ENCODE measurements around the gene VPS13A. TPM values are rescaled to one million over a fixed set of nuclear protein-coding genes. Genes with fewer than 3 reads are reported as not detected.

The VPS13A gene
- total and polyA plus RNA-seq, 4 donors, result 2.4 to 45.1 (median 22.6) TPM

DNA sequence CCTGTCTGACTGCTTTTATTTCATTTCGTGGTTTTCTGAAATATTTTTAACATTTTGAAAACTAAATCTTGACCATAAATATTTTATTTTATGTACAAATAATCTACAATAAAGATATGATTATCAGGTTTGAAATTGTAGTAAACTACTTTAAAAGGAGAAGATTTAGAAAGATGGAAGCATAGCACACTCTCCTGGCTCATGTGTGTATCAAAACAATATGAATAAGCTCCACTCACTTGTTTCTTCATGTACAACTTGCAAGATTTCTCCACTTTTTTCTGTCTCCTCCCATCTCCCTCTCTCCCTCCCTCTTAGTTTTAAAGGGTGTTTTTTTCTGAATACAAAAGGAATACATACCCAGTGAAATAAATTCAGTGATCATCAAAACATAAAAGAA, 15.4 kb upstream of the VPS13A start:
- no peak for DNase-seq (ENCODE audit: low spot score)
- WGBS, result 71% methylated on average over 1 of the region's 1 CpG
- no peak overlapping the region for H3K4me3 ChIP-seq (ENCODE audit: low read depth in 1 of 3, low read length in 3 of 3)

DNA sequence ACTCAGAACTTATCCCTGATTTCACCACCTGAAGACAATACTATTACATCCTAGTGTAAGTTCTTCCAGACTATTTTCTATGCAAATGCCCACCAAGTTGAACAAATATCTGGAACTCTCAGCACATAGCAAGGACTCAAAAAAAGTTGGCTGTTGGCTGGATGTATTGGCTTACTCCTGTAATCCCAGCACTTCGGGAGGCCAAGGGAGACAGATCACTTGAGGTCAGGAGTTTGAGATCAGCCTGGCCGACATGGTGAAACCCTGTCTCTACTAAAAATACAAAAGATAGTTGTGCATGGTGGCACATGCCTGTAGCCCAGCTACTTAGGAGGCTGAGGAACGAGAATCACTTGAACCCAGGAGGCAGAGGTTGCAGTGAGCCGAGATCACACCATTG, 15.0 kb upstream of the VPS13A start:
- 84% methylated on average over 4 of the region's 4 CpGs for WGBS
- Histone ChIP-seq H3K27ac (ENCODE audit: low read depth in 1 of 2, low read length in 2 of 2) (no peak overlapping the region), H3K36me3 (ENCODE audit: control insufficient read depth in 4 of 4, insufficient read depth in 3 of 4, low read depth in 1 of 4, low read length in 3 of 4) (no peaks in the 10 kb centered on the region), H3K9me3 (ENCODE audit: control insufficient read depth in 4 of 4, low read length in 3 of 4) (no peaks in the 10 kb centered on the region), H3K4me1 (ENCODE audit: control insufficient read depth in 4 of 4, insufficient read depth in 4 of 4, low read length in 3 of 4) (no peaks in the 10 kb centered on the region), H3K4me3 (ENCODE audit: low read depth in 1 of 3, low read length in 3 of 3) (no peak overlapping the region), H3K9ac (ENCODE audit: low read depth in 1 of 2, low read length in 2 of 2) (no peak overlapping the region), H3K27me3 (ENCODE audit: control insufficient read depth in 4 of 4, insufficient read depth in 4 of 4, low read length in 3 of 4) (peaks cover 0 to 2% (median 0%) of the 10 kb centered on the region in 4 donors)
- no peak for DNase-seq (ENCODE audit: low spot score)
- TF ChIP-seq, protein P1, sequence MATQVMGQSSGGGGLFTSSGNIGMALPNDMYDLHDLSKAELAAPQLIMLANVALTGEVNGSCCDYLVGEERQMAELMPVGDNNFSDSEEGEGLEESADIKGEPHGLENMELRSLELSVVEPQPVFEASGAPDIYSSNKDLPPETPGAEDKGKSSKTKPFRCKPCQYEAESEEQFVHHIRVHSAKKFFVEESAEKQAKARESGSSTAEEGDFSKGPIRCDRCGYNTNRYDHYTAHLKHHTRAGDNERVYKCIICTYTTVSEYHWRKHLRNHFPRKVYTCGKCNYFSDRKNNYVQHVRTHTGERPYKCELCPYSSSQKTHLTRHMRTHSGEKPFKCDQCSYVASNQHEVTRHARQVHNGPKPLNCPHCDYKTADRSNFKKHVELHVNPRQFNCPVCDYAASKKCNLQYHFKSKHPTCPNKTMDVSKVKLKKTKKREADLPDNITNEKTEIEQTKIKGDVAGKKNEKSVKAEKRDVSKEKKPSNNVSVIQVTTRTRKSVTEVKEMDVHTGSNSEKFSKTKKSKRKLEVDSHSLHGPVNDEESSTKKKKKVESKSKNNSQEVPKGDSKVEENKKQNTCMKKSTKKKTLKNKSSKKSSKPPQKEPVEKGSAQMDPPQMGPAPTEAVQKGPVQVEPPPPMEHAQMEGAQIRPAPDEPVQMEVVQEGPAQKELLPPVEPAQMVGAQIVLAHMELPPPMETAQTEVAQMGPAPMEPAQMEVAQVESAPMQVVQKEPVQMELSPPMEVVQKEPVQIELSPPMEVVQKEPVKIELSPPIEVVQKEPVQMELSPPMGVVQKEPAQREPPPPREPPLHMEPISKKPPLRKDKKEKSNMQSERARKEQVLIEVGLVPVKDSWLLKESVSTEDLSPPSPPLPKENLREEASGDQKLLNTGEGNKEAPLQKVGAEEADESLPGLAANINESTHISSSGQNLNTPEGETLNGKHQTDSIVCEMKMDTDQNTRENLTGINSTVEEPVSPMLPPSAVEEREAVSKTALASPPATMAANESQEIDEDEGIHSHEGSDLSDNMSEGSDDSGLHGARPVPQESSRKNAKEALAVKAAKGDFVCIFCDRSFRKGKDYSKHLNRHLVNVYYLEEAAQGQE (IDR thresholded peaks at IDR 0.05), result no peak
- no peak for TF ChIP-seq TAF1 (conservative IDR thresholded peaks at IDR 0.05)
- TF ChIP-seq, protein P2, sequence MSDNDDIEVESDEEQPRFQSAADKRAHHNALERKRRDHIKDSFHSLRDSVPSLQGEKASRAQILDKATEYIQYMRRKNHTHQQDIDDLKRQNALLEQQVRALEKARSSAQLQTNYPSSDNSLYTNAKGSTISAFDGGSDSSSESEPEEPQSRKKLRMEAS (IDR thresholded peaks at IDR 0.05), result no peak
- no peak for TF ChIP-seq FOXA1 (IDR thresholded peaks at IDR 0.05)
- TF ChIP-seq RAD21 (IDR thresholded peaks at IDR 0.05), result no peak
- no peak for TF ChIP-seq HNF4A (conservative IDR thresholded peaks at IDR 0.05)
- TF ChIP-seq EGR1 (IDR thresholded peaks at IDR 0.05; ENCODE audit: low read depth in 2 of 2), result no peak
- no peak for TF ChIP-seq YY1 (IDR thresholded peaks at IDR 0.05)
- no peak for TF ChIP-seq NR2F2 (IDR thresholded peaks at IDR 0.05)
- TF ChIP-seq, protein P3, sequence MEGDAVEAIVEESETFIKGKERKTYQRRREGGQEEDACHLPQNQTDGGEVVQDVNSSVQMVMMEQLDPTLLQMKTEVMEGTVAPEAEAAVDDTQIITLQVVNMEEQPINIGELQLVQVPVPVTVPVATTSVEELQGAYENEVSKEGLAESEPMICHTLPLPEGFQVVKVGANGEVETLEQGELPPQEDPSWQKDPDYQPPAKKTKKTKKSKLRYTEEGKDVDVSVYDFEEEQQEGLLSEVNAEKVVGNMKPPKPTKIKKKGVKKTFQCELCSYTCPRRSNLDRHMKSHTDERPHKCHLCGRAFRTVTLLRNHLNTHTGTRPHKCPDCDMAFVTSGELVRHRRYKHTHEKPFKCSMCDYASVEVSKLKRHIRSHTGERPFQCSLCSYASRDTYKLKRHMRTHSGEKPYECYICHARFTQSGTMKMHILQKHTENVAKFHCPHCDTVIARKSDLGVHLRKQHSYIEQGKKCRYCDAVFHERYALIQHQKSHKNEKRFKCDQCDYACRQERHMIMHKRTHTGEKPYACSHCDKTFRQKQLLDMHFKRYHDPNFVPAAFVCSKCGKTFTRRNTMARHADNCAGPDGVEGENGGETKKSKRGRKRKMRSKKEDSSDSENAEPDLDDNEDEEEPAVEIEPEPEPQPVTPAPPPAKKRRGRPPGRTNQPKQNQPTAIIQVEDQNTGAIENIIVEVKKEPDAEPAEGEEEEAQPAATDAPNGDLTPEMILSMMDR (IDR thresholded peaks at IDR 0.05; ENCODE audit: low read depth, low read length, missing input control), result no peak
- TF ChIP-seq, protein P4, sequence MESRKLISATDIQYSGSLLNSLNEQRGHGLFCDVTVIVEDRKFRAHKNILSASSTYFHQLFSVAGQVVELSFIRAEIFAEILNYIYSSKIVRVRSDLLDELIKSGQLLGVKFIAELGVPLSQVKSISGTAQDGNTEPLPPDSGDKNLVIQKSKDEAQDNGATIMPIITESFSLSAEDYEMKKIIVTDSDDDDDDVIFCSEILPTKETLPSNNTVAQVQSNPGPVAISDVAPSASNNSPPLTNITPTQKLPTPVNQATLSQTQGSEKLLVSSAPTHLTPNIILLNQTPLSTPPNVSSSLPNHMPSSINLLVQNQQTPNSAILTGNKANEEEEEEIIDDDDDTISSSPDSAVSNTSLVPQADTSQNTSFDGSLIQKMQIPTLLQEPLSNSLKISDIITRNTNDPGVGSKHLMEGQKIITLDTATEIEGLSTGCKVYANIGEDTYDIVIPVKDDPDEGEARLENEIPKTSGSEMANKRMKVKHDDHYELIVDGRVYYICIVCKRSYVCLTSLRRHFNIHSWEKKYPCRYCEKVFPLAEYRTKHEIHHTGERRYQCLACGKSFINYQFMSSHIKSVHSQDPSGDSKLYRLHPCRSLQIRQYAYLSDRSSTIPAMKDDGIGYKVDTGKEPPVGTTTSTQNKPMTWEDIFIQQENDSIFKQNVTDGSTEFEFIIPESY (IDR thresholded peaks at IDR 0.05), result no peak

More for the DNA sequence above, 15.4 kb upstream of the VPS13A start:
- no peak for TF ChIP-seq NR2F2 (IDR thresholded peaks at IDR 0.05)
- no peak for TF ChIP-seq RAD21 (IDR thresholded peaks at IDR 0.05)
- no peak for TF ChIP-seq SP1 (IDR thresholded peaks at IDR 0.05)
- TF ChIP-seq, protein P5, sequence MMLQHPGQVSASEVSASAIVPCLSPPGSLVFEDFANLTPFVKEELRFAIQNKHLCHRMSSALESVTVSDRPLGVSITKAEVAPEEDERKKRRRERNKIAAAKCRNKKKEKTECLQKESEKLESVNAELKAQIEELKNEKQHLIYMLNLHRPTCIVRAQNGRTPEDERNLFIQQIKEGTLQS (IDR thresholded peaks at IDR 0.05), result no peak
- TF ChIP-seq TAF1 (conservative IDR thresholded peaks at IDR 0.05), result no peak
- no peak for TF ChIP-seq HNF4G (IDR thresholded peaks at IDR 0.05)
- TF ChIP-seq HNF4A (conservative IDR thresholded peaks at IDR 0.05), result no peak
- TF ChIP-seq, protein P1 (IDR thresholded peaks at IDR 0.05), result no peak
- TF ChIP-seq YY1 (IDR thresholded peaks at IDR 0.05), result no peak
- TF ChIP-seq GABPA (IDR thresholded peaks at IDR 0.05 in 1 of 2, conservative IDR thresholded peaks at IDR 0.05 in 1 of 2), result no peak
- TF ChIP-seq, protein P2 (IDR thresholded peaks at IDR 0.05), result no peak
- TF ChIP-seq FOXA2 (IDR thresholded peaks at IDR 0.05), result no peak
- Histone ChIP-seq H3K9me3 (ENCODE audit: control insufficient read depth in 4 of 4, low read length in 3 of 4) (no peaks in the 10 kb centered on the region), H3K27me3 (ENCODE audit: control insufficient read depth in 4 of 4, insufficient read depth in 4 of 4, low read length in 3 of 4) (peaks cover 0 to 2% (median 0%) of the 10 kb centered on the region in 4 donors), H3K9ac (ENCODE audit: low read depth in 1 of 2, low read length in 2 of 2) (no peak overlapping the region), H3K36me3 (ENCODE audit: control insufficient read depth in 4 of 4, insufficient read depth in 3 of 4, low read depth in 1 of 4, low read length in 3 of 4) (no peaks in the 10 kb centered on the region), H3K4me1 (ENCODE audit: control insufficient read depth in 4 of 4, insufficient read depth in 4 of 4, low read length in 3 of 4) (no peaks in the 10 kb centered on the region), H3K27ac (ENCODE audit: low read depth in 1 of 2, low read length in 2 of 2) (no peak overlapping the region)

Data from liver (tissue), 9 donors.